ENCODE results near the gene AMOTL1. TPM values are rescaled to one million over a fixed set of nuclear protein-coding genes. Genes with fewer than 3 reads are reported as not detected.
A peak's percentile ranks its signal among the peaks of the same experiment; 100 is the strongest.

AMOTL1 gene
- polyA plus RNA-seq, 3 donors: 39.9 to 47.8 (median 45.4) TPM

DNA sequence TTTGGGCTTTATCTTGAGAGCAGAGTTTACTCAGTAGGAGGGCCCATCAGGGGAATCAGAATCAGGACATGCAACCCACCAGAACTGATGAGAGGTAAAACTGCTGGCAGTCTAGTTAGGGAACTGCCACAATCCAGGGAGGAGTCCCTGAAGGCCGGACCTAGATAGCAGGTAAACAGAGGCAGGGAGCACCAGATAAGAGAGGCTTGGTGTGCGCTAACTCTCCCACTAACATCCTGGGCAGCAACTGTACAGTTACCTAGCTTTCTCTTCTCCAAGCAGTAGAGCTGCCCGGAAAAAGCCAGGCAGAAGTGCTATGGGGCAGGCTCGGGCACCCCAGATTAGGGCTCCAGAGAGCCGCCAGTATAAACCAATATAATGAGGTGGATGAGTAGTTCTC lies 865 bp upstream of the AMOTL1 start:
- no peak for DNase-seq

- DNase-seq: peak; percentile 61
These were observed 716 bp downstream of the AMOTL1 start for GRCh38 chr11:94768602-94769541.

DNA sequence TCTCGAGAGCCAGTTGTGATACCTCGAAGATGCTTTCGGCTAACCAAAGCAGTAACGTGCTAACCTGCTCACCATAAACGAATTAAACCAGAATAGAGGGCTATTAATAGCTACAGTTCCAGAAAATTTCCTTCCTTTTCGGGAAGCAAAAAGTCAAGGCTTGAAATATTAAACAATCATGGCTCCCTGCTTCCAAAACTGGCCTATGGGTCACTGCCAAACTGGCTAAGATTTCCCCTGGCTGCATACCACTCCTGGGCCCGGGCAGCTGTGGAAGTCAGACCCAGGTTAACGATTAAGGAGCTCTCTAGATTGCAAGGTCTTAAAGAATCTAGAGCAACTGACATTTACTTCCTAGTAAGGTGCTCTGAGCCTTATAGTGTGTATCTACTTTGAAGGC lies 1.7 kb downstream of the AMOTL1 start:
- no peak for DNase-seq

GRCh38 chr11:94770563-94771120 lies 2.5 kb downstream of the AMOTL1 start:
- no peak for DNase-seq

DNA sequence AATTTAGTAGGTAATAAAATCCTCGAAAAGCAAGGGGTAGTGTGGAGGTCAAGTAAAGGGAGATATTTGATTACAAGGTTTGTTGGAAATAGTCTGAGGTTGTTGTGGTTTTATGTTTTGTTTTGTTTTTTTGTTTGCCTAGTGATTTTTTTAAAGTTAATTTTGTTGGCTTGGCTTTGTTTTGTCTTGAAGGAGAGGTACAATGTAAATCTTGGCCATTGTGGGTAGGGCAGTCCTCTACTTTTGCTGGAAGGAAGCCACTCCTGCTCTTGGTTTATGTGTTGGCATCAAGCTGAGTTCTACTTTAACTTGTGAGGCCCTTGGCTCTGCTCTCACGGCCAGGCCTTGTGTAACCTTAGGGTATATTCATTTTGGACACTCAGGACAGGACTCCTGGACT lies 3.2 kb downstream of the AMOTL1 start:
- DNase-seq: no peak

GRCh38 chr11:94771951-94772350 lies 3.8 kb downstream of the AMOTL1 start:
- DNase-seq: no peak

- no peak for DNase-seq
These were observed 5.7 kb downstream of the AMOTL1 start for GRCh38 chr11:94773842-94774241.

- DNase-seq: no peak
These were observed 6.2 kb downstream of the AMOTL1 start for GRCh38 chr11:94774345-94774744.

GRCh38 chr11:94775567-94776327 lies 7.6 kb downstream of the AMOTL1 start:
- no peak for DNase-seq

DNA sequence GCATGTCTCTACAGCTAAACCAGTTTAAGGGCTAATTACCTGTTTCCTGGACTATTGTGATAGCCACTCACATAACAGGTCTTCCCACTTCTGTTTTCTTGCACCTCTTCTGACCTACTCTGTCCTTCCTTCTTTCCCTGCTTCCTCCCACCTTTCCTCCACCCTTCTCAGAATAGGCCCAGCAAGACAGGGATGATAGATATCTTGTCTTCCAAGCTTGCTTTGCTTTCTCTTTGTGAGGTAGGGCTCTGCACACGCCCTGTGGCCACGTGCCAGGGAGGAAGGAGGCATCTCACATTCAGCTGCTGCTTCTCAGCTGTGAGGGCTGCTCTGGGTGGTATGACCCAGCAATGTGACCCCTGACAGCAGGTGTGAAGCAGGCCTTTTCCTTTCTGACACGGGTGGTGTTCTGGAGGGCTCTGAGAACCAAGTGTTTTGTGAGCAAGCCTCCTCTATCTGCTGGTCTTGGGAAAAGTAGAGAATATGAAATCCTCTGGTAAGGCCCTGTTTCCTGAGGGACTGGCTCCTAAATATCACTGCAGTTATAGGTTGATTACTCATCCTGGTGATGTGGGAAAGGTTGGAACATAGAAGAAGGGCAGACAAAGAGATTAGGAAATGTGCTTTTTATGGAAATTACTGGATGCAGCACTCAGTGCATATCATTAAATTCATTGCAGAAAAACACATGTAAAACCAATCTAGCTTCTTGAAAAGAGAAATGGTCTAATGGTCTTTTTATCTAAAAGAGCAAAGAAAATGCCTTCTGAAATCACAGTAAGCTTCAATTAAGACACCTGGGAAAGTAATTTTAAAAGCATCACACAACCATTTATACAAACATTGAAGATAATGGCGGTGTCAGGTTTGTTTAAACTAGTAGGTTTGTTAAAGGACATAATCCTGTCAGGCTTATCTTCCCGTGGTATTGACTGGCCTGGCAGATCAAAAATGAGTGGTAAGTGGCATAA lies 8.5 kb downstream of the AMOTL1 start:
- DNase-seq: no peak

GRCh38 chr11:94780432-94780831 lies 12.3 kb downstream of the AMOTL1 start:
- DNase-seq: no peak

DNA sequence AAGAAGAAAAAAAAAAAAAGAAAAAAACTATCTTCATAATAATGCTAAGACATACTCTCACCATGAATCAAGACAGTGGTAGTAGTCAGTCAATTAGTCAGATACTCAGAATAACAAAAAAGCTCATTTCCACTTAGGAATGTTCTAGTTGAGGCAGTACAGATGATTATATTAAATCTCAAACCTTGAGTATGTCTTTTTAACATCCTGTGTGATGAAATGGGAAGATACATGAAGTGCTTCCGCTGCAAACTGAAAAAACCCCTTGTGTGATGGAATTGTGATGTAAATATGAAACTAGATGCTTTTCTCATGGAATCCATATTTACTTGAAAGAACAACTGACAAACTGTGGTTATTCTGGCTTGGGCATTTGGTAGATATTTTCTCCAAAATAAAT lies 13.7 kb downstream of the AMOTL1 start:
- no peak for DNase-seq

- no peak for DNase-seq
These were observed 14.3 kb downstream of the AMOTL1 start for GRCh38 chr11:94782446-94782845.

DNA sequence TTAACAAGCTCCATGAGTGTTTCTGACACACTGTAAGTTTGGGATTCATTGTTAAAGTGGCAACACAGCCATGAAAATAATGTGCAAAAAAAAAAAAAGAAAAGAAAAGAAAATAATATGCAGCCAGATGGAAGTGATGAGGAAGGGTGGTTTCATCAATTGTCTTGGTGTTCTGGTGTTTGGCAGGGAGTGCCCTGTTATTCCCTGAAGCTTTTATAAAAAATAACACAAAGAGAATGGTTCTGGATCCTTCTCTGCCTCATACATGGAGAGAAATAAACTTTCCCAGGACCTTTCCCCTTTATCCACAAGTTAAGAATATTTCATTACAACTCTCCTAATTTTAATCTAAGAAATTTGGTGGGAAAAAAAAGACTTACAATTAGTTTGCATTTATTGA lies 16.7 kb downstream of the AMOTL1 start:
- no peak for DNase-seq

DNA sequence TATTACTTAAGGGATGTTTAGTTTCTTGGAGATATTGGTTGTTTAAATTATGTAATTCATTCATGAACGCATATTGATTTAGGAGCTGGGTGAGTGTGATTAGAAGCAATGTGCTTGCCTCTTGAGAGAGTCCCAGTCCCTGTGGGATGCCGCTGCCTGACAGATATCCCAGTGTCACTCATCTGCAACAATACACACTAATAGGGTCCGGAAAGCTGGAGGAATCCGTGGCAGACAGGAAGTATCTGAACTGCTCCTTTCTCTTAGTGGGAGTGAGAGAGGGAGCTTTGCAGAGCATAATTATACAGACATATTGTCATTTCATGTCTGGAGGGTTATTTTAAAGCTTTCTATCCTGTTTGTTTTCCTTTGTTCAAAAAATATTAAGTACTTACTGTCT lies 17.4 kb downstream of the AMOTL1 start:
- no peak for DNase-seq

DNA sequence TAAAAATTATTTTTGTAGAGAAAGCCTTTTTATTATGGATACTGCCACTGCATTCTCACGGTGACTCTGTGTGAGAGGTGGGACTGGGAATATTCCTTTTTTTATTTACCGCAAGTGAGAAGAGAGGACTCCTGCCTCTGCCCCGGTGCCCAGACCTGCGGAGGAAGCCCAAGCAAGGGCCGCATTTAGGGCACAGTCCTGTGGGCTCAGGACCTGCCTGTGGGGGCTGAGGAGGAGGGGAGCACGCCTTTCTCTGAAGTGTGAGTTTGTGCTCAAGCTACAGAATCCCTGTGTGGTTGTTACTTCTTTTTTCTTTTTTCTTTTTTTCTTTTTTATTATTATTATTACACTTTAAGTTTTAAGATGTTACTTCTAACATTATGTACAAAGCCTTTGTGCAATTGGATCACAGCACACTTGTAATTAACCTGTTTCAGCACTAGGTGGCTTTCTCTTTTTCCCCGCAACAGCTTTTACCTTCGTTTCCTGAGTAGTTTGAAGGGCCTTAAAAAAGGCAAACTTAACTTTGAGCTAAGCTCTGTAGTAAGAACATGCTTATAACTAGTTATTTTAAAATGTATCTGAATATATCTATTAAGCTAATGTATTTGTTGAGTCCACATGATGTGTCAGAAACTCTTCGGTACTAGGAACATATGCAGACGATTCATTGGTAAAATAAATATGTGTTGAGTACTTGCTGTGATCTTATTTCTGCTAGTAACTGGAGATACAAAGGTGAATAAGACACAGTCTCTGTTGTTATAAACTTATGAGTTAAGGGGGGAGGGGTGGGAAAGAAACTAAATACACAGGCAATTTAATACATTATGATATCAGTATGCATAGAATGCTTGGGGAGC lies 18.3 kb downstream of the AMOTL1 start:
- no peak for DNase-seq

DNA sequence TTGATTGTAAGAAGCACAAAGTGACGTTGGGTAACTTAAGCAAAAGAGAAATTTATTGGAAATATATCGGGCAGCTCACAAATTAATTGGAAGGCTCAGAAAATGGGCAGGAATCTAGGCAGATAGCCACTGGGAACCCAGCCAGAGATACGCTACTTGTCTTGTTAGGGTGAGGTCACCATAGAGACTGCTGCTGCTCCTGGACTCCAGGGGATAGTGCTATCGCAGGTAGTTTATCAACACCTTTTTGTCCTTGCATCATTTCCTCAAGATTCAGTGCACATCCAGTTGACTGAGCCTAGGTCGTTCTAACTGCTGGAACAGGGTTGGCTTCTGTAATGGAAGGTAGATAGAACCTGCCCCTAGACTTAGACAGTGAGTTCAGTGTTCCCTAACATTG lies 19.6 kb downstream of the AMOTL1 start:
- no peak for DNase-seq

GRCh38 chr11:94788396-94788795 lies 20.2 kb downstream of the AMOTL1 start:
- DNase-seq: no peak

DNA sequence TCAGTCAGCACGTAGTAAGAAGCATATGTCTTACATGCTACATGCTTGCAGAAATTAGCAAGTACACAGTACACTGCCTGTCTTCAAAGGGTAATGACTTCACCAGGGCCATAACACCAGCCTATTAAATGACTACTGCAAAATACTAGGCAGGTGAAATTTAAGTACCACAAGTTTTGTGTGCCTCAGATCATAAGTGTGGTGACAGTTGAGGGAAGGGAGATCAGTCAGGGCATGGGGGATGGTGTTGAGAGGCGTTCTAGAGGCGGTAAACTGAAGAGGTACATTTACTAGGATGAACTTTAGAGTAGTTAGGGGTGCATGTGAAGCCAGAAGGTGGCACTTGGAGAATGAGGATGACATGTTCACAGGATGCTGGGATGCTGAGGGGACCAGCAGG lies 22.0 kb downstream of the AMOTL1 start:
- no peak for DNase-seq

GRCh38 chr11:94790661-94791180 lies 22.6 kb downstream of the AMOTL1 start:
- DNase-seq: no peak

All from renal pelvis (tissue), 4 donors.